Measurements from ENCODE around the gene SKIL.
A peak's percentile ranks its signal among the peaks of the same experiment; 100 is the strongest.

The SKIL gene

DNA sequence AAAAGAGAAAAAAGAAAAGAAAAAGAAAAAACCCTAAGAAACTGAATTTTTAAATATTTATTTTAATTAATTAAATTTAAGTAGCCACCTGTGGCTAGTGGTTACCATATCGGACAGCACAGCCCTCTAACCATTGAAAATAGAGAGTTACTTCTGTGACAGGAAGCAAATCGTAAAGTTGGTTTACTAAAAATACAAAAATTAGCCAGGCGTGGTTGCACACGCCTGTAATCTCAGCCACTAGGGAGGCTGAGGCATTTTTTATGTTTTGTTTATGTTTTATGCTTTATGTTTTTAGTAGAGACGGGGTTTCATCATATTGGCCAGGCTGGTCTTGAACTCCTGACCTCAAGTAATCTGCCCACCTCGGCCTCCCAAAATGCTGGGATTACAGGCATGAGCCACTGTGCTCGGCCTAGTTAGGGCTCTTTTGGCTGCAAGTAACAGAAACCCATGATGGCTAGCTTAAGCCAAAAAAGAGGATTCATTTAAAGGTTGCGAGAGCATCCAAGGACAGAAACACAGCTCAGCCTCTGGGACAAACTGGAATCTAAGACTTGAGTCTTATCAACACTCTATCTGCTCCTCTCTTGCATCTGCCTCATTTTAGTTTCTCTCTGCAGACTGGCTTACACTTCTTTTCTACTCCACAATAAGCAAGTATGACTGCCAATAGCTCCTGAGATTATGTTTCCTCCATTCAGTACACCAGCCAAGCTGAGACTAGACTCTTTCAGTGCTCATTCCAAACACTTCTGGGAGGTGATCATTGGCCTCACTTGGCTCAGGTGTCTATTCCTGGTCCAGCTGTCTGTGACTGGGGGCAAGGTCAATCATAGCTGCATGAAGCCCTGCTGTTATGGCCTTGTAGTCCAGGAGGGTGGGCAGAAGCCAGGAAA lies 6.8 kb upstream of the SKIL start:
- no peak for DNase-seq

DNA sequence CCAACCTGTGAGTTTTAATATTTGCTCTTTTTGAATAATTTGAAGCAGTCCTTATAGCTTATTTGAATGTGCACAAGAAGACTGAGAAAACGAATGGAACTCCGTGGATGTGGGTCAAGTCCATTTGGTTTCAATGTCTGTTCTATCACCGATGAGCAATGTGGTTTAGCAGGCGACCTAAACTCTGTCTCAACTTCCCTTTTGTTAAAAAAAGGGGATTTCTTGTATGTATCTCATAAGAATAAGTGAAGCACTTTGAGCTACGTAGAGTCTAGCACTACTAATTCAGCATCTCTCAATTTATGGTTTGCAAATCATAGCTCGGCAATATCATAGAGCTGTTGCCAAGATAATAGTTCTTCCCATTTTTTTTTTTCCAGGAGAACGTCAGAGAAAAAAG lies 4.6 kb upstream of the SKIL start:
- peak; percentile 43 for DNase-seq

DNA sequence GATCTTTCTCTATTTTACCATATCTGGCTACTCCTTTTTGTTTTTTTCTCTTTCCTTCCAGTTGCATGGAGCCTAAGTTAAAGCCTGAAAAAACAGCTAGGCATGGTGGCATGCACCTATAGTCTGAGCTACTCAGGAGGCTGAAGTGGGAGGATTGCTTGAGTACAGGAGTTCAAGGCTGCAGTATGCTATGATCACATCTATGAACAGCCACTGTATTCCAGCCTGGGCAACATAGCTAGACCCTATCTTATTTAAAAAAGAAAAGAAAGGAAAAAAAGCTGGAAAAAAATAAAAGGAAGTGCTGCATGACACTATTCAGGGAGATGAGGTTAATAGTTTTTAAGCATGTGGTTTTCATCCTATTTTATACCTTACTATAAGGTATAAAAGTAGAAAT lies 4.0 kb upstream of the SKIL start:
- no peak for DNase-seq

DNA sequence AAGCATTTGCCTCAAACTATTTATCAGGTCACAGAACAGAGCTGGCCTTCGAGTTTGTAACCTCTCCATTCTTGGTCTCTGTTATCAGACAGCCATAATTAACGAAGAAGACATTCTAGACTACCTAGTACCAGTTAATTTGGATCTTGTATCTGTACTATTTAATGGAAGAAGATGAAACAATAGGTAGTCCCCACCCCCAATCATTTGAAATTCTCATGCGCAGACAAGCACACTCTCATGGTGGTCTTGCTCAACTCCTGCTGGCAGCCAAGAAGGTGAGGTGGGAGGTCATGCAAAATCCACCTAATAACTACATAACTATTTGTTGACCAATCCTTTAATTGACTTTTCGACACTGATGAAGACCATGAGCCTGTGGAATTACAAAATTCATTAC lies 2.8 kb upstream of the SKIL start:
- DNase-seq, result no peak

DNA sequence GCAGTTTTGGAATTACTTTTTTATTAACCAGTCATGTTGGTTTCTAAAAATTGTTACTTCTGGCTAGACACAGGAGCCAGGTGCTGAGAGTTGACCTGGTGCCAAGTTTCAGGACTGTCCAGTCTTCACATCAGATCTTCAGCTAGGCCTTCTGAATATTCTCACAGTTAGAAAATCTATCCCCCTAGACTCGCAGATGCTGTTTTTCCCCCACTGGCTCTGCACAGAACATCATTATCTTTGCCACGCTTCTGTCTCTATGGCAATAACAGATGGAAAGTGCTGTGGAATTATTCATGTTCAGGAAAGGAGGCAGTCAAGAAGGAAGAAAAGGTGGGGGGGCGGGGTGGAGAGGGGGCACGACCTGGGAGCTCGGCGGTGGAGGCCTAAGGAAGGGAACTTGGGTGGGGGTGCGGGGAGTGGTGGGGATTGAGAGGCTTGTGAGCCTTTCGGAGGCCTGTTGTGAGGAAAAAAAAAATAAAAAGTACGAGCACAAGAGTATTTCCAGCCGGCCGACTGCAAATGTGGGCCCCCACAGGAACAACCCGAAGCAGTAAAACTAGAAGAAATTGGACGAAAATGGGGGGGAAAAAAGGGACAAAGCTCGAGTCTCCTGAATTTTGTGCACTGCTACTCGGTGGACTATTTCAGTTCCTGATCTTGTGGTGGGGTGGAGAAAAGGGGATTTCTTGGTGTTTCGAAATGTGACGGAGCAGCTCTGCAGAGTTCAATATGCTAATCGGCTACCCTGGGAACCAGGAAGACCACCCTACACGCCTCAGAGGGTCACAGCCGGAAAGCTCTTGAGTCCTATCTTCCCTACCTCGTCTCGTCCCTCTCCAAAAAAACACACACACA lies 1.5 kb upstream of the SKIL start:
- peak; percentile 50 for DNase-seq

DNA sequence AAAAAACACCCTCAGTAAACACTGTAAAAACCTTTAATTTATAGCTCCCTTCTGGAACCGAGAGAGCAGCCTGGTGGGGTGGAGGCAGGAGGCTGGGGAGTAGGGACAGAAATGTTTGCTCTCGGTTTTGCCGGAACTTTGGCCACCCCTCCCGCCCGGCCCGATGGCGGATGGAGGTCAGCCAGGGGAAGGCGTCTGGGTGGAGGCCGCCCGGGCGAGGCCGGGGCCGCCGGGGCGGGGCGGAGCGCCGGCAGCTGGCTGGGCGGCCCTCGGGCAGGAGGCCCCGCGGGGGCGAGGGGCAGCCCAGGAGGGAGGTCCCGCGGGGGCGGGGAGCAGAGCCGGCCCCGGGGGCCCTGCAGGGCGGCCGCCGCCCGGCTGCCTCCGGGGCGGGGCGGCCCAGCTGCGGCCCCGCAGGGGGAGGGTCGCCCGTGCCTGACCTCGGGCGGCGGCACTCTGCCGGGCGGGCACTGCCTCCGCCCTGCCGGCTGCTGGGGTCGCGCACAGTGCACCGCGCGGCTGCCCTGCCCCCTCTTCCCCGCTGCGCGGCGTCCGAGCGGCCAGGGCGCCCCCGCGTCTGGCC lies 829 bp upstream of the SKIL start:
- peak; percentile 53 for DNase-seq

DNA sequence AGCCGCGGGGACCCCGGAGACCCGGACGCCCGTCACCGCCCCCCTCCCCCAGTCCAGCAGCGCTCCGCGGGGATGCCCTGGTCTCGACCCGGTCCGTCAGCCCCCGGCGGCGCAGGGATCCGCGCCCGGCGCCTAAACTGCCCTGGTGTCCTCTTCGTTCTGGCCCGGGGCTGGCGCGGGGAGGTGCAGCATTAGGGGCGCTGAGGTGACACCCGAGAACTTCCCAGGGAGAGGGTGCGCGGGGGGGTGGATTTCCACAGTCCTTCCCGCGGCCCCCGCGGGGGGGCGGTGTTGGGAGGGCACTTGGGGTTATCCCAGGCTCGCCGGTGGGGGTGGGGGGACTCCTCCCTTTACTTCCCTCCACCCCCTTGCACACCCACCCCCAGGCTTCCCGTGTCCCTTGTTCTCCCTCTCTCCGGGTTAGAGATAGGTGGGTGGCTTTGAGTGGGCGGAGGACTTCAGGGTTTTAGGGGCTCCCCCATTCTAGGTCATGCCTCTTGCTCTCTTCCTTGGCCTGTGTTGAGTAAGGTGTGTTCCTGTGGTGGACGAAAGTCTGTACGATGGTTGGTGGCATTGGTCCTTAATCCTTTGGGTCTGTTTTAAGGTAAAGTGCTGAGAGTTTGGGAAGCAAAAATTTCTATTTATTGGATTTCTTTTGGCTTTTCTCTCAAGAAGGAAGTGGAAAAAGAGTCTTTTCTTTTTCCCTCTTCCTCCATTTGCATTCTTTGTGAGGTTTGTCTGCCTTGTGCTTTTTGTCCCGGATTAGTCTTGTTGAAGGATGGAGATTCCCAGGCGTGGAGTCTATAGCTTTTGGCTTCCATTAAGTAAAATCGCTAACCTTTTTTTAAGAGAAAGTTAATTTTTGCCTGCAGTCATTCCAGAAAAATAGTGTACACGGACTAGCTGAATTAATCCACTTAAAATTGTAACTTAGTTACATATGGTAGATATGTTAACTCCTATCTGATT lies 811 bp downstream of the SKIL start:
- DNase-seq, result peak; percentile 70

DNA sequence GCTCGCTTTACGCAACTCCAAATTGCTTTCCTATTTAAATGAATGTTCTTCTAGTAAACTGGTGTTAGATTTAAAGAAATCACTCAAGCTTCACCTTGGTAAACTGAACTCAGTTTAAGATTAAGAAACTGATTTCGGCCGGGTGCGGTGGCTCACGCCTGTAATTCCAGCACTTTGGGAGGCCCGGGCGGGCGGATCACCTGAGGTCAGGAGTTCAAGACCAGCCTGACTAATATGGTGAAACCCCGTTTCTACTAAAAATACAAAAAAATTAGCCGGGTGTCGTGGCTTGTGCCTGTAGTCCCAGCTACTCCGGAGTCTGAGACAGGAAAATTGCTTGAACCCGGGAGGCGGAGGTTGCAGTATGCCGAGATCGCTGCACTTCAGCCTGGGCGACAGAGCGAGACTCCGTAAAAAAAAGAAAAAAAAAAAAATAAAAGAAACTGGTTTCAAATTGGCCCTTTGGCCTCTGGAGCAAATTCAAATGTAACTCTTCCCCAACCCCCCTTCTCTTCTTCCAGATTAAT lies 1.7 kb downstream of the SKIL start:
- no peak for DNase-seq

DNA sequence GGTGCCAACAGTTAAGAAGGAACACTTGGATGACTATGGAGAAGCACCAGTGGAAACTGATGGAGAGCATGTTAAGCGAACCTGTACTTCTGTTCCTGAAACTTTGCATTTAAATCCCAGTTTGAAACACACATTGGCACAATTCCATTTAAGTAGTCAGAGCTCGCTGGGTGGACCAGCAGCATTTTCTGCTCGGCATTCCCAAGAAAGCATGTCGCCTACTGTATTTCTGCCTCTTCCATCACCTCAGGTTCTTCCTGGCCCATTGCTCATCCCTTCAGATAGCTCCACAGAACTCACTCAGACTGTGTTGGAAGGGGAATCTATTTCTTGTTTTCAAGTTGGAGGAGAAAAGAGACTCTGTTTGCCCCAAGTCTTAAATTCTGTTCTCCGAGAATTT lies 3.0 kb downstream of the SKIL start:
- no peak for DNase-seq

DNA sequence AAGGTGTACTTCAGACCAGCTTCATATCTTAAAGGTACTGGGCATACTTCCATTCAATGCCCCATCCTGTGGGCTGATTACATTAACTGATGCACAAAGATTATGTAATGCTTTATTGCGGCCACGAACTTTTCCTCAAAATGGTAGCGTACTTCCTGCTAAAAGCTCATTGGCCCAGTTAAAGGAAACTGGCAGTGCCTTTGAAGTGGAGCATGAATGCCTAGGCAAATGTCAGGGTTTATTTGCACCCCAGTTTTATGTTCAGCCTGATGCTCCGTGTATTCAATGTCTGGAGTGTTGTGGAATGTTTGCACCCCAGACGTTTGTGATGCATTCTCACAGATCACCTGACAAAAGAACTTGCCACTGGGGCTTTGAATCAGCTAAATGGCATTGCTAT lies 3.4 kb downstream of the SKIL start:
- DNase-seq, result no peak

DNA sequence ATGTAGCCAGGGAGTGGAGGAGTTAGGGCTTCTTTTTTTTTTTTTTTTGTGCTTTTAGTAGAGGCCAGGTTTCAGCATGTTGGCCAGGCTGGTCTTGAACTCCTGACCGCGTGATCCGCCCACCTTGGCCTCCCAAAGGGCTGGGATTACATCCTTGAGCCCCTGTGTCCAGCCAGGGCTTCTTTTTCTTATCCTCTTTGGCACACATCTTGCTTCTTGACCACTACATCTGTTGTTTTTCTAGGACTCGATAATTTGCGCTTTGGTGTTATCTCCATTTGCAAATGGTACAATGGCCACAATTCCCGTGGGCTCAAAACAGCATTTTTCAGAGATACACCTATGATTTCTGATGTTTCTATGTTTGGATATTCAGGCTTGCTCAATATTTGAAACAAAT lies 4.2 kb downstream of the SKIL start:
- no peak for DNase-seq

DNA sequence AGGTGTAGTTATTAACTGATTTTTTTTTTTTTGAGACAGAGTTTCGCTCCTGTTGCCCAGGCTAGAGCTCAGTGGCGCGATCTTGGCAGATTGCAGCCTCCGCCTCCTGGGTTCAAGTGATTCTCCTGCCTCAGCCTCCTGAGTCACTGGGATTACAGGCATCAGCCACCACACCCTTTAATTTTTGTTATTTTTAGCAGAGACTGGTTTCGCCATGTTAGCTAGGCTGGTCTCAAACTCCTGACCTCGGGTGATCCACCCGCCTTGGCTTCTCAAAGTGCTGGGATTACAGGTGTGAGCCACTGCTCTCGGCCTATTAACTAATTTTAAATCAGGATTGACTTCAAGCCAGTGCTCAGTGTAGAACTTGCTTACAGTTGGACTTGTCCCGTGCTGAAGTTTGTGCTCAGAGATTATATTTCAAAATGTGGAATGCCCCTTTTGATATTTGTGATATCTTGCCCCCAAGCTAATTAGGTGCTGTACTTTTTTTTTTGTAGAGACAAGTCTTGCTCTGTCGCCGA lies 6.0 kb downstream of the SKIL start:
- no peak for DNase-seq

DNA sequence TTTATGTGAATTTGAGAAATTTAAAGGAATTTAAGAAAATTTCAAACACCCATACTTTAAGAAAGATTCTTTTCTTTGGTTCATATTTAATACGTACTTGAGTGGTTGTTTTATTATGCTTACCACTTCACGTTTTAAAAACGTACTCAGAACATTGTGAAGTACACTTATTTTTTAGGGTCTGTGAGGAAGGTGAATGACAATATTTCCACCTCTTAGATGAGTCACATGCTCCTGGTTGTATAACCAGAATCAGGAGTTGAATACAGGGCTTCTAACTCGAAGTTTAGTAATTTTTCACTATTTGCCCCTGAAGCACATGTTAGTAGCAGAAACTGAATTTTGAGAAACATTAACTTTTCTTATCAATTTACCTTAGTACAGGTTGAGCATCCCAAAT lies 7.5 kb downstream of the SKIL start:
- DNase-seq, result no peak

DNA sequence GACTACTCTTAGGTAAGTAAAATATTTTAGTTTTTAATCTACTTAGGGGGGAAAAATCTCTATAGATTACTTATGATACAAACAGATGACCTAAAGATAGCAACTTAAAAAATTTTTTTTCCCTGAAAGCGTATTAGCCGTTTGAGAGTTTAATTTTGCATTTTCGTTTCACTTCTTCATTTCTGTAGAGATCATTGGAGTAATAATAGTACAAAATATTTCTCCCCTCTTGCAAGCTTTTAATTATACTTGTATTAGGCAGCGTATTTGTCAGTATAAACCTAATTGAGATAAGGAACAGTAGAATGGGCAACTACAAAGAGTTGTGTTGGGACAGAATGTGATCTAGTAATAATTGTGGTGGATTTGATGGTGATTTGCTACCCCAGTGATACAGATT lies 10.3 kb downstream of the SKIL start:
- DNase-seq, result no peak

DNA sequence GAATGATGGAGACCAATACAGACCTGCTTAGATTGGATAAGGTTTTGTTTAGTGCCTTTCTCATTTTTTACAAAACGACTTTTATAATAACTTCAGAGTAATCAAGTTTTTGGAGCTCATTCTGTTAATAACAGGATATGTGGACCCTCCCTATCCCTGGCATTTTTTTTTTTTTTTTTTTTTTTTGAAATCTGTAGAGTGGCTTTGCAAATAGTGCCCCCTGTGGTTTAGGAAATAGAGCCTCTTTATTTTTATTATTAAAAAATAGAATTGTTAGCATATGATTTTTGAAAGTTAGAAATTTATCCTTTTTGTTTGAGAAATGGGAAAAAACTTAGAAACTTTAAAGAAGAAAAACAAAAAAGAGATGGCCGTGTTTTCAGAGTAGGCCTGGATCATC lies 11.4 kb downstream of the SKIL start:
- no peak for DNase-seq

DNA sequence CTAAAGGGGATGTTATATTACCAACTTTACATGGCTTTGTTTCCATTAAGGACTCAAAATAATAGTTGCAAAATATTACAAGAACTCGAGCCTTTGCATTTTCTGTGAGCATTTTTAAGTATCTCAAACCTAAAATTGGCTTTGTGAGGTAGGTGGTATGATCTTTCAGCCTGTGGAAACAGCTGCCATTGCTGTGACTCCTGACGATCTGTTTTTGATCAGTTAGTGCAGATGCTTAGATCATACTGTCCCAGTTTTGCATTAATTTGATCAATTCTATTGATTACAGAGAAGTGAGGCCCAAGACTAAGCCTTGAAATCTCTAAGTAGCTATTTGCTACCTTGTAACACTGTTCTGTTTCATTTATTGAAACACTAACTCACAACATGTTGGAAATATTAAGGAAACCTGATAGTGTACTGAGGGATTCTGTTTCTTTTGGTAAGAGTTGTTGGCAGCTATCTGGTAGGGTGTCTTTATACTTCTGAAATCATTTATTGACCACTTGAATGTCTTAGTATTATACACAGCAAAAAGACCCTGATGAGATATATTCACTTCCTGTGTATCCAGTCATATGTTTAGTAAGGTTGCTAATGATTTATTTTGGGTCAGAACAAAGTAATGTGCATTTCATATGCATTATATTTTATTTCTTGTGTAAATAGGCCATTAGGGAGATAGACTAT lies 14.8 kb downstream of the SKIL start:
- DNase-seq, result no peak

DNA sequence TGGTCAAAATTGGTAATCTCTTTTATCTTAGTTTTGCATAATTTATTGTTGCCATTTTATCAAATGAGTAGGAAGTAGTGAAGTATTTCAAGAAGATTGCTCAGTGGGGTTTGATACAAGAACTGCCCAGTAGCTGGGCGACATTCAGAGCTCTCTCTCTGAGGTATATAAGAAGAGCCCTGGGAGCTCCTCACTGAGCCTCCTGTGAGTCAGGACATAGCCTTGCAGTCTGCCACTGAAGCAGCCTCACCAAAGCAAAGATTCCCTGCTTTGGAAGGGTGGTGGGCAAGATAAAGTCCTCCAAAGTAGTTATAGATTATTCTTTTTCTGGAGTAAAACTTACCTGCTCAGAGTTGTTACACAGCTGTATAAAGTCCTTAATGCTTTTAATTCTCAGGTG lies 26.1 kb downstream of the SKIL start:
- DNase-seq, result no peak

DNA sequence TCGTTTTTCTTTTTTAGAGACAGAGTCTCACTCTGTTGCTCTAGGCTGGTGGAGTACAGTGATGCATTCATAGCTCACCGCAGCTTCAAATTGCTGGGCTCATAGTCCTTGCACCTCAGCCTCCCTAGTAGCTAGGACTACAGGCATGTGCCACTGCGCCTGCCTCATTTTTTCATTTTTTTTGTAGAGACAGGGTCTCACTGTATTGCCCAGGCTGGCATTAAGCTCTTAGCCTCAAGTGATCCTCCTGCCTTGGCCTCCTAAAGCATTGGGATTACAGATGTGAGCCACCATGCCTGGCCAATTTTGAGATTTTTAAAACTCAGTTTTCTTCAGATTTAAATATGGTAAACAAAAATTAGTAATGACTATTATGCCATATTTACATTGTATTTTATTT lies 29.0 kb downstream of the SKIL start:
- no peak for DNase-seq

DNA sequence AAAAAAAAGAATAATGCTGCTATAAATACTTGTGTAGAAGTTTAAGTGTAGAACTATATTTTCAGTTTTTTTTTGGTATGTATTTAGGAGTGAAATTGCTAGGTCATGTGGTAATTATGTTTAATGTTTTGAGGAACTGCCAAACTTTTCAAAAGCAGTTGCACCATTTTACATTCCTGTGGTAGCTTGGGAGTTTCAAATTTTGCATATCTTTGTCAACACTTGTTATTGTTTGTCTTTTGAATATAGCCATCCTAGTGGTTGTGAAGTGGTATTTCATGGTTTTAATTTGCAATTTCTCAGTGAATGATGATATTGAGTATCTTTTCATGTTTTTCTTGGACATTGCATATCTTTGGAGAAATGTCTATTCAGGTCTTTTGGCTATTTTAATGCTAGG lies 30.4 kb downstream of the SKIL start:
- DNase-seq, result no peak

DNA sequence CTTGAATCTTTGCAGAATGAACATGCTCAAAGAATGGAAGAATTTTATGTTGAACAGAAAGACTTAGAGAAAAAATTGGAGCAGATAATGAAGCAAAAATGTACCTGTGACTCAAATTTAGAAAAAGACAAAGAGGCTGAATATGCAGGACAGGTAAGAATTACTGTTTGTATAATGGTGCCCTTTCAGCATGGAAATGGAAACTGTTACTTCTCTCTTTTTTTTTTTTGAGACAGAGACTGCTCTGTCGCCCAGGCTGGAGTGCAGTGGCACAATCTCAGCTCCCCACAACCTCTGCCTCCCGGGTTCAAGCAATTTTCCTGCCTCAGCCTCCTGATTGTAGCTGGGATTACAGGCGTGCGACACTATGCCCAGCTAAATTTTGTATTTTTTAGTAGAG lies 33.6 kb downstream of the SKIL start:
- DNase-seq, result no peak

DNA sequence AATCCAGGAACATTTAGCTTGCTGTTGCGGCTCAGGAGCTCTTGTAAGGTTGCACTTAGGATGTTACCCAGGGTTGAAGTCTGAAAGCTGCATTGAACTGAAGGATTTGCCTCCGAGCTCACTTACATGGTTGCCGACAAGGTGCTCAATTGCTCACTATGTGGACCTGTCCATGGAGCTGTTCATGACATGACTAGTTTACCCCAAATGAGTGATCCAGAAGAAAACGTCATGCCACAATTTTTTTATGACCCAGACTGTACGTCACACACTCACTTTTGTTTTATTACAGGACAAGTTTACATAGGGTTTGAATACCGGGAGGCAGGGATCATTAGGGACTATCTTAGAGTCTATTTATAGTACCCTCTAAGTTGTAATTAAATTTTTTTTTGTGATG lies 40.2 kb downstream of the SKIL start:
- DNase-seq, result no peak

DNA sequence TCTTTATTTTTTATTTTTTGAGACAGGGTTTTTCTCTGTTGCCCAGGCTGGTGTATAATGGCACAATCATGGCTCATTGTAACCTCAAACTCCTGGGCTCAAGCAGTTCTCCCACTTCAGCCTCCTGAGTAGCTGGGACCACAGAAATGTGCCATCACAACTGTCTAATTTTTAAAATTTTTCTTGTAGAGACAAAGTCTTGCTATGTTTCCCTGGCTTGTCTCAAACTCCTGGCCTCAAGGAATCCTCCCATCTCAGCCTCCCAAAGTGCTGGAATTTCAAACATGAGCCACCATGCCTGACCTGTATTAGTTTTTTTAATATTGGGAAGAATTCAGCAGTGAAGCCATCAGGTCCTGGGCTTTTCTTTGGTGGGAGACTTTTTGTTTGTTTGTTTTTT lies 47.6 kb downstream of the SKIL start:
- no peak for DNase-seq

Data from CD4-positive, alpha-beta T cell treated with Interleukin-4 for 4 hours (primary cell).